Superior temporal gyrus (tissue), 1 donor: ENCODE results near the gene LSM3.

ENCODE experiments used
- DNase-seq: peaks from one replicate; pipeline ENCODE4 v3.0.0-alpha.2; 2016; ENCODE audit errors: extremely low spot score

The LSM3 gene

DNA sequence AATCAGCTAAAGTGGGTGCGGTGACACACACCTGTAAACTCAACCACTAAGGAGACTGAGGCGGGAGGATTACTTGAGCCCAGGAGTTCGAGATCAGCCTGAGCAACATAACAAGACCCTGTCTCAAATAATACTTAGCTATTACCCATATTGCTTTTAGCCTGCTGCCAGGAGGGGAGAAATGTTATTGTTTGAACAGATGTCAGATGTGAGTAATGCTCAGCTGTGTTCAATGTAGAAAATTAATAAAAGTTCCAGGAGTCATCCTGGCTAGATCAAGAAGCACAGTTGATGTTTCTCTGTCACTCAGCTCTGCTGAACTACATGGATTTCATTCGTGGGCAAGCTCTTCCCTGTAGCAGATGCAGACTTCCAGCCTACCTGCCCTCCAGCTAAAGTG is 22.2 kb downstream of the LSM3 start:
- no peak for DNase-seq

DNA sequence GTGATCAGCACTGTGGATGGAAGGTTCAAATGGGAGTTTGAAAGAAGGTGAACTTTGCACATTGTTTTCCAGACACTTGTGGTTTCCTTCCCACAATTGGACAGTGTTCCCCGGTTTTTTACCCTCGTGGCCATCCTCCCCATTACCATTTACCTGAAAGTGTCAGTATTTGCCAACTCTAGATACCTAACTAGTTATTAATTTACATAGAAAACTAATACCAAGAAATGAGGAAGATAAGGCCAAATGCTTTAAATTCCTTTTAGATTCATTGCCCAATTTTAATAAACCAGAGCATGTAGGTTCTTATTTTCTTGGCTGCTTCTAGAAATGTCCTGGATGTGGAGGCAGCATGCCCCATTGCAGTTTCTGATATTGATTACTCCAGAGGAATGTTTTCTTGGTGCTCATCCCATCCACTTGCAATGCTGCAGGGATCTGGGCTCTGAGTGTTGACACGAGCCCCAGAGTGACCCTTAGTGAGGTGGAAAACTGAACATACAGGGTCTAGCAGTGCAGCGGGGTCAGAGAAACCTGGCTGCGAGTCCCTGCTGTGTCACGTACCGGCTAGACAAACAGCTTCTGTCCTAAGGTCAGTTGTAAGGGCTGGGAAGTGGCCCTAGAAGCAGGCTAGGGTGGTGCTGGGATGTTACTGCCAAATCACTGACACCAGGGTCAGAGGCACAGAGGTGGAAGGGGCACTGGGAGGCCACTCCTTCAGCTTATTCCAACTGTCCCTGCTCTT is 23.5 kb downstream of the LSM3 start:
- no peak for DNase-seq

DNA sequence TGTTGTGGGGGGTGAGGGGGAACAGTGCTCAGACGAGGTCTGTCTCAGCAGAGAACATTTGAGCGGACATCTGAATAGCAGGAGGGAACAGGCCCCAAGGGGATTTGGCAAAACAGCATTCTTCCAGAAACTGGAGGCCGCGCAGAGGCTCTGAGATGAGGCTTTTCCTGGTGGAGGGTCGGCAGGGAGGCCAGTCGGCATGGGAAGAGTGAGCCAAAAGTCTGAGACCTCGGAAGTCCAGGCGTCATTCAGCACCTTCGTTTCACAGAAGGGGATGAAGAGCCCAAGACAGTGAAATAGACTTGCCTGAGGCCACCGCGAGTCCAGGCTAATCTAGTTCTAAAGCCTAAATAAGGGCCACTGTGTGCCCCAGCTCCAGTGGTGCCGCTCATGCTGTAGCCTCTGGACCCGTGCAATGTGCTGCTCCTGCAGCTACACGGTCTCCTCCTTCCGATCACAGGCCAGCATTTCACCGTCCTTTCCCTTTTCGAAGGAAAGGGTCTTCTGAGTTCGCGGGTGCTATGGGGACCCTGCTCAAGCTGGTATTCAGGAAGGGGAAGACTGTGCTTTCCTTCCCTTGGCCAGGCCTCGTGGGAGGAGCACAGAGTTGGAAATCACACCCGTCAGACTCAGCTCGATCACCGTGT is 24.4 kb downstream of the LSM3 start:
- DNase-seq: no peak

DNA sequence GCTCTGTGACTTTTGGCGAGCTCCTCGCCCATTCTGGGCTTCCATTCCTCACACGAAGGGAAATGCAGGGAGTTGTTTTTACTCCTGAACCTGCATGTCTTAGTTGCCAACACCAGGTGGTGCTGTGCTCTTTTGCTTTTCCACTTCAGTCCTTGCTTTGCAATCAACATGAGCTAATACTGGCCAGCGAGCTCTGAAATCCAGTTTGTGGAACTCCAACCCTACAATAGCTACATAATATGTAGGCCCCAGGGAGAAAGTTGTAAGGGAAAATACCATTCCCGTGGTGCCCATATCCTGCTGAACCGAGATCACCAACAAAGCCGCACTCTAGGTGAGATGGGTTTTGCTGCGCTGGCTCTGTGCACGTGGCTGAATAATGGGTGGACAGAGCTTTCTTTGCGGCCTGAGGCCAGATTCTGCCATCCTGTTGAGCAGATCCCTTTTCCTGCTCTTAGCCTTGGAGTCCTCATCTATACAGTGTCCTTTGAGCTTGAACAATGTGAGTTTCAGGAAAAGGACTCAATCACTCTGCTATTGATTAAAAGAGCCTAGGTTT is 25.0 kb downstream of the LSM3 start:
- peak; percentile 93 for DNase-seq

DNA sequence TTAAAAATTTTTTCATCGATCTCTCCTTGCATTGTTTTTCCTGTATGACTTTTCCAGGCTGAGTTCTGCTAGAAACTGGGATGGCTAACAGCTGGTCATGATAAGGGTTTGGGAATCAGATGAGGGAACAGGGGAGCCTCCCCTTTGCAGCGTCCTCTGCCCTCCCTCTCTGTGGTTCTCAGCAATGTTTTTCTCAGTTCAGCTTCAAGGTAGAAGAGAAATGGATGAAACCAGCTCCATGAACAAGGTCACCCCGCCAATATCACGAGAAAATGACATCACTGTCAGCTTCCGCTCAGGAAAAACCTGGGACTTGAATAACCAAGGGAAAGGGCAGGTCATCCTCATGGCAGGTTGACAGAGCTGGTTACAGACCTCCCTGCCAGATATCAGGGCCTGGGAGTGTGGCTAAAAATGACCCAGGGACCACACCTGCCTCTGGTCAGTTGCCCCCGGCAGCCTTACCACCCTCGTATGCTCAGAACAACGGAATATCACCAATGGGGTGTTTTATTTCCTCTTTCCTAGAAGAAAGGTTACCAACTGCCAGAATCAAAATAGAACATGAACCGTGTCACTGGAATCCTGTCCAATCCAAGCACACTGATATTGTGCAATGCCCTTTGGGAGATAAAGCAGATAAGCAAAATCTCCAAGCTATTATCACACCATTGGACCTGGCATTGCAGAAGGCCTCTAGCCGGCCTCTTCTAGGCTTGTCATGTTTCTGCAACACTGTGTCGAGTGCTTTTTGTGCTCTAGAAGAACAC is 26.1 kb downstream of the LSM3 start:
- no peak for DNase-seq

DNA sequence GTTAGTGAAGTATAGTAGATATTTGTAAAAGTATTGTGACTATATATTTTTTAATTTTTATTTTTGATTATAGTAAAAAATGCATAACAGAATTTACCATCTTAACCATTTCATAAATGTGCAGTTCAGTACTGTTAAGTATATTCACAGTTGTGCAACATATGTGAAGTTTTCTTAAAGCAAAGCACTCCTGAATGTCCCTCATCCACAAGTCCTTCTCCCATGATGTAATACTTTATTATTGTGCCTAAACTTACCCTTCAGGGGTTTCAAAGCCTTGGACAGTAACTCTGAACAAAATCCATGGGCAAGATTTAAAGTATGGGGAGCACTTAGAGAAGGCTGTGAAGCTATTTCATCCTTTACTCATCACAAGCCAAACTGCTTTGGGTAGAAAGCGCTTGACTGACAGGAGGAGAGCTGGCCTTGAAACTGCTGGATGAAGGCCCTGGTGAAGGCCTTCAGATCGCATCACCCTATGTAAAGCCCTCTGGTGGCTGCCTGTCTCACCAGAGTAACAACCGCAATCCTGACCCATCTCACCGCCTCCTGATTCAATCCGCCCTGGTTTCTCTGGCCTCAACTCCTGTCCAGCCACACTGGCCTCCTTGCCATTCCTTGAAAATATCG is 28.0 kb downstream of the LSM3 start:
- DNase-seq: no peak

DNA sequence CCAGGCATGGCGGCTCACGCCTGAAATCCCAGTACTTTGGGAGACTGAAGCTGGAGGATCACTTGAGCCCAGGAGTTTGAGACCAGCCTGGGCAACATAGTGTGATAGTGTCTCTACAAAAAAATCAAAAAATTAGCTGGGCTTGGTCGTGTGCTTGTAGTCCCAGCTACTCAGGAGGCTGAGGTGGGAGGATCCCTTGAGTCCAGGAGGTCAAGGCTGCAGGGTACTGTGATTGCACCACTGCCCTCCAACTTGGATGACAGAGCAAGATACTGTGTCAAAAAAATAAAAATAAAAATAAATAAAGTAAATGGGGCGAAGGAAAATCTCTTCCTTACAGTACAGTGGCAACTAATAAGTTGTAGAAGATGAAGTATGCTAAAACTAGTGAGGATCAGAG is 29.6 kb downstream of the LSM3 start:
- DNase-seq: no peak

DNA sequence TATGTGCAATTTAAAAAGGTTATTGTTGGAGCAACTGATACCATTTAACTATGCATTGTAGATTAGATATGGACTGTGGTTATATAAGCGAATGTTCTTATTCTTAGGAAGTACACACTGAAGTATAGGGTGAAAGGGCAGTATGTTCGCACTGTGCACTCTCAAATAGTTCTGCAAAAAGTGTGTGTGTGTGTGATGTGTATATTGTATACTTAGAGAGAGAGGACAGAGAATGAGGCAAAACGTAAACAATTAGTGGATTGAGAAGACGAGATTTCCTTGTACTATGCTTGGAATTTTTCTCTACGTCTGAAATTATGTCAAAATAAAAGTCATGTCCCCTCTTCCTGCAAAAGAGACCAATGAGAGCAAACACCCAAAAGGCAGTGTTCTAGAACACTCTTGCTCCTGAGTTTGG is 30.4 kb downstream of the LSM3 start:
- DNase-seq: no peak

DNA sequence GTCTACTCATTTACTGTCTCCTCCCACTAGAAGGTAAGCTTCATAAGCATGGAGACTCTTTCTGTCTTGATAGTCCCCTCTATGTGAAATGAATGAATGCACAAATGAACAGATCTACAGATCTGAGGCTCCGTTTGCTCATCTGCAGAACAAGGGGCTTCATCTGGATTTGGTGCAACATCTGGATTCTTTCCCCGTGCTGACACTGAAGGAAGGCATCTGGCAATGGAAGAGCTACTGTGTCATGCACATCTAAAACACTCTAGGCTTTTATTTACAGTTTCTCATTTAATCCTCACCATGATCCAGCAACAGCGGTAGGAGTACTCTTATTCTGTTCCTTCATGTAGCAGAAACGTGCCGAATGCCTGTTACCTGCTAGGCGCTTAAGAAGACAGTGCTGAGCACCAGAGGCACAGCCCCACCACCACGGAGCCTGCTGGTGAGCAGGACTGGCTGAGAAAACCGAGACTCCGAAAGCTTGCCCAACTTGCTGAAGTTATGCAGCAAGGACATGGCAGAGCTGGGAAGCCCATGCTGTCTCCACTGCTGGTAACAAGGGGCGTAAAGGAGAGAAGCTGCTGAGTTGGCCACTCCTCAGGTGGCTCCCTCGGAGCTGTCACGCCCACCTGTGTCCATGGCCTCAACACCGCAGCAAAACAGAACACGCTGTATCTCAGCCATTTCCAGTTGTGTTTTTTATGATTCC is 31.1 kb downstream of the LSM3 start:
- DNase-seq: no peak

DNA sequence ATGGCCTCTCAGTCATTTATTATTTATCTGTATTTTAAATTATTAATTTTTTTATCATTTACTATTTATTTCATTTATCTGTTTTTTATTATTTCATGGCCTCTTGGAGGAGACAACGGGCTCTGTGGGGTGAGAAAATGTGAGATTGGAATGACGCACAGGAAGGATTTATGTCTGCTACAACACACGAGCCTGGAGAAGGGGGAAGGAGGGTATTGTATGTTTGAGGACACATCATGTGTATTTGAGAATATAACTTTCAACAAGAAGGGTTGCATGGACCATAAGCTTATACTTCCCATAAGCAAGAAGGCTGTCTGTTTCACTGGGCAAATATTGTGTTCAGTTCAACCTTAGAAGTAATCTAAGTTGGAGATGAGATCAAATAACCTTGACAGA is 31.7 kb downstream of the LSM3 start:
- no peak for DNase-seq

DNA sequence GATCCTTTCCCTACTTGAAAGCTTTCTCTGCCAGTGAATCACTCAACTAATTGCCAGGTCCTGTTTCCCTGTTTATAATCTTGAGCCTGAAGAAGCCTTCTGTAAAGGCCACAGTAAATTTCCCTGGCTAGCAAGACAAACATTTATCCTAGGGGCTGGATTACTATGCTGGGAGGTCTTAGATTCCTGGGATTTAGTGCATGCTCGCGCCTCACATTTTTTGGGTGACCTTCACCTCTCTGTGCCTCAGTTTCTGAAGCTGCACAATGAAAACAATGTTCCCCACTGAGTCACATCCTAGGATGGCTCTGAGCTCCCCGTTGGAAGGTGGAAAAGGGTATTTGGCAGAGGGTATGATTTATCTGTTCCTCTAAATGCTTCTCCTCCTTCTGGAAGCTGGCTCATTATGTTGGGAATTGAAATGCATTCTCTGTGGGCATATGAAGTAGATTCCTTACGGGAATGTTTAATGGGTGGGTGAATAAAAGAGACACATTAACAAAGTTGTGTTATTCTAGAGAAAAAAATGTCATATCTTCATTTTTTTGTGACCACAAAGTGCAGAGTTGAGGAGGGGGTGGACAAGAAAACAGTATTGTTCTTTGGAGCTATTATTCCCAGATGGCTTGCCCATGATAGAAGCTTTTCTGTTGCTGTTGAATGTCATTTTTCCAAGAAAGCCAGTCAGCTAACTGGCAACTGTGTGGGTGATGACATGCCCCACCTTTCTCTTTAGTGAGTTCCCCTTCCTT is 32.4 kb downstream of the LSM3 start:
- DNase-seq: no peak

DNA sequence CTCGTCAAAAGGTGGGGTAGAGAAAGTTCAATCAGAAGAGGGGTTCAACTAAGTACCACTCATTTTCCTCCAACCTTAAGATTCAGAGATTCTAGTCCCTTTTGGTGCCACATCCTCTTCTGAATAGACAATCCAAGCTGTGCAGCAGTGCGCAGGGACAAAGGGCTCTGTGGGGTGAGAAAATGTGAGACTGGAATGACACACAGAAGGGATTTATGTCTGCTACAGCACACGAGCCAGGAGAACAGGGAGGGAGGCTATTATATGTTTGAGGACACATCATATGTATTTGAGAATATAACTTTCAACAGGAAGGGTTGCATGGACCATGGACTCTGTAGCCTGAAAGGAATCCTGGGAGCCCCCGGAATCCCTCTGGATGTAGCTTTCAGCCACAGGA is 33.0 kb downstream of the LSM3 start:
- no peak for DNase-seq

DNA sequence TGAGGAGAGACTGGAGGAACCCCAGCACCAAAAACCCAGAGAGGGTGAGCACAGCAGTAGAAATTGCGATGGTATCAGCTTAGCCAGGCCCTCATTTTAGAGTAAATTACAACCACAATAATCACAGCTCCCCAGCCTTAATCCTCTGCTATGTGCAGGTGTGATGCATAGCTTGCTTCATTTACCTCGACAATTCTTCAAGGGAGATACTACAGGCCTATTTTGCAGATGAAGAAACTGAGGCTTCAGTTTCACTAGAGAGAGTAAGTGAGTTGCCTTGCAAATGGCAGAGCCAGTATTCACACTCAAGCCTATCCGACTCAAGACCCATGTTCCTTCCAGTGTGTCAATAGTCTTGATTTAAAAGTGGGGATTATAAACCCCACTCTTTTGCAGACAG is 33.4 kb downstream of the LSM3 start:
- DNase-seq: no peak

DNA sequence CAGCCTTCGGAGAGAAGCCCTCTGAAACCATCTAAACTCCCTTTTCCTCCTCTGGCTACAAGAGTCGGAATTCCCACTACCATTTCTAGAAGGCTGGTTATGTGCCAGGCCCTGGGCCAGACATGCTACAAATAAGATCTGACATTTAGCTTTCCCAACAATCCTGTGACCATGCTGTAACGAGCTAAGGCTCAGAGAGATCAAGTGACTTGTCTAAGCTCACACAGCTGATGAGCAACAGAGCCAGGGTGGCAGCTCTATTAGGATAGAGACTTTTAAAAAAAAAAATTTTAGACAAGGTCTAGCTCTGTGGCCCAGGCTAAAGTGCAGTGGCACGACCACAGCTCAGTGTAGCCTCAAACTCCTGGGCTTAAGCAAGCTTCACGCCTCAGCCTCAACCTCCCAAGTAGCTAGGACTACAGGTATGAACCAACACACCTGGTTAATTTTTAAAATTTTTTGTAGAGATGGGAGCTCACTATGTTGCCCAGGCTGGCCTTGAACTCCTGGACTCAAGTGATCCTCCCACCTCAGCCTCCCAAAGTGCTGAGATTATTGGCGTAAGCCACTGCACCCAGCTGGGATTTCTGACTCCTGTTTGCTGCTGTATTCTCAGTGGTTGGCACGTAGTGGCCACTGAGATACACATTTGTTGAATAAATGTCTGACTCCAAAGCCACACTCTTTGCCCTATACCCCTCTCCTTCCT is 34.6 kb downstream of the LSM3 start:
- DNase-seq: no peak

DNA sequence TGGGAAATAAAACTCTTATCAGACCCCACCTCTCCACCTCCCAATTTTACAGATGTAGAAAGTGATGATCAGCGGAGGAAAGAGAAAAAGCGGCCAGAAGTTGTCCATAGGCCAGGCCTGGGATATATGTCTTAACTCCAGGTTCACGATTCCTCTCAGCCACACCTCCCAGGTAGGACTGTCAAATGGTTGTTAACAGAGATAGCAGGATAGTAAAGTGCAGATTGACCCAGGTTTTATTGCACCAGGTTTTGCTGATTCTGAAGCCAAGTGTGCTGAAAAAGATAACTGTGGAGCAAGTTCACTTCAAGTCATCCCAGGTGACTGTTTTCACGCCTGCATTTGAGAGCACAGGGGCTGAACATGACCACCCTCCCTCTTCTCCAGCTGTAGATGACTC is 36.1 kb downstream of the LSM3 start:
- no peak for DNase-seq

DNA sequence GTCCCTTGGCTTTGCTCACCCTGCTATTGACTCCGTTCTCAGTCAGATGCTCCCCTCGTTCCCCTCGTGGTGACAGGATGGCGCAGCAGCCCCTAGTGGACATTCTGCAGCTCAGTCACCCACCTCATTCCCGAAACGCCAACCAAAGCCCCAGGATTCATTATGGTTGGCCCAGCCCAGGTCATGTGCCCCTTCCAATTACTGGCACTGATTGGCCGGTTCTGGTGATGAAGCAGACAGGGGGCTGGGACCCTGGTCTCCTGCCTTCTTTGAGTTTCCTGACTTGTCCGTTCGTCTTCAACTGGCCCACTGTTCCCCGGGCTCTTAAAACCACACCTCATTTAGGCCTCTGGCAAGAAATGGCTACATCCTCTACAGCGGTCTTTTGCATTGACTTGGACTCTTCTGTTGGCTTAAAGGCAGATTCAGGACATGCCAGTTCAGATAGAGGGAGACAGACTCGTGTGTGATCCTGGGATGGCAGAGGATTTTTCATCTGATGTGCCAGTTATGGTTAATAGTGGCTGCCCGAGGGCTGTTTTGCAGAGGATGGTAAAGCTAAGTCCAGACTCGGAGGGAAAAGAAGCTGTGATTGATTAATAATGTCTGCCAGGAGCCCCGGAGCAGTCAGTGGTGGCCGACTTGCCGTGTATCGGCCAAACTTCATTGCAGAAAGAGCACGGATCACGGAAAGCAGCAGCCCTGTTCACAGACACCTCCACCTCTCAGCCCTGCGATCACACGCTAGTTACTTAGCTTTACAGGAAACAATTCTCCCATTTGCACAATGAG is 37.8 kb downstream of the LSM3 start:
- DNase-seq: peak; percentile 86

DNA sequence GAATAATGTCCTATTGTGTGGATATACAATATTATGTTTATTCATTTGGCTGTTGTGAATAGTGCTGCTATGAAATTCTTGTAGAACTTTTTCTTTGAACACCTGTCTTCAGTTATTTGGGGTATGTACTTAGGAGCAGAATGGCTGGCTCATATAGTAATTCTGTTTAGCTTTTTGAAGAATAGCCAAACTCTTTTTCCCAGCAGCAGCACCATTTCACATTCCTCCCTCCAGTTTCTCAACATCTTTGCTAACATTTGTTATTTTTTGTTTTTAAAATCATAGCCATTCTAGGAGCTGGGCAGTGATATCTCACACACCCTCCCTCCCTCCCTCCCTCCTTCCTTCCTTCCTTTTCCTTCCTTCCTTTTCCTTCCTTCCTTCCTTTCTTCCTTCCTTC is 39.7 kb downstream of the LSM3 start:
- DNase-seq: no peak

DNA sequence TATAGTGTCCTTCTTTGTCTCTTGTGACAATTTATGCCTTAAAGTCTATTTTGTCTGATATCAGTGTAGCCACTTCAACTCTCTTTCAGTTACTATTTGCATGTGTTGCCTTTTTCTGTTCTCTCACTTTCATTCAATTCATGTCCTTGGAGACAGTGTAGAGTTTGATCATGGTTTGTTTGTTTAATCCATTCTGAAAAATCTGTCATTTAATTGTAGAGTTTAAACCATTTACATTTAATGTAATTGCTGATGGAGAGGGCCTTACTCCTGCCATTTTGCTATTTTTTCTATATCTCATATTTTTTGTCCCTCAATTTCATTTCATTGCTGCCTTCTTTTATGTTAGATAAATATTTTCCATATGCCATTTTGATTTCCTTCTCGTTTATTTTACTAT is 42.3 kb downstream of the LSM3 start:
- no peak for DNase-seq

DNA sequence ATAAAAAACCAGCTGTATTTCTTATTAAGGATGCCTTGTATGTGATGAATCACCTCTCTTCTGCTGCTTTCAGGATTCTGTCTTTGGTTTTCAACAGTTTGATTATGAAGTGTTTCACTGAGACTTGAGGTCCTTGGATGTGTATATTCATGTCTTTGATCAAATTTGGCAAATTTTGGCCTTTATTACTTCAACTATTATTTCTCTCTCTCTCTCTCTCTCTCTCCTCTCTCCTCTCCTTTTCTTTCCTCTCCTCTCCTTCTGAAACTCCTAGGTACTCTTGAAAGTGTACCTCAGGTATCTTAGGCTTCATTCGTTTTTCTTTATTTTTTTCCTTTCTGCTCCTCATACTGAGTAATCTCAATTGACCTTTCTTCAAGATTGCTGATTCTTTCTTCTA is 43.3 kb downstream of the LSM3 start:
- DNase-seq: no peak
